T47D (cell line): ENCODE data around the gene RAB9A.
"Not testable (repeated sequence)": the region's sequence is repeated elsewhere in the genome, so short reads cannot be mapped to it uniquely, and the experiment has no call there.

Source experiments
- DNase-seq, 2 experiments: peaks; one replicate each; pipeline versions ENCODE4 v3.0.0 to v3.0.0-alpha.2; 2011 to 2012; ENCODE audit warnings: low read depth in 1 of 2, low spot score in 1 of 2
- JUND ChIP-seq: IDR thresholded peaks from 2 replicates; pipeline ENCODE4 v1.6.1; 2012; ENCODE audit warnings: low read depth
- in situ Hi-C: cut with HindIII; loops from 2 replicates; pipeline ENCODE4 v1.10.0; 2016; ENCODE audit warnings: low sequenced_read_pairs, low pct_unique_long_range_greater_than_20kb

The RAB9A gene

GRCh38 chrX:13721819-13722519 is 33.0 kb downstream of the RAB9A start:
- peak in 1 of 2 experiments; percentile 21 for DNase-seq
- no peak for TF ChIP-seq JUND
- in situ Hi-C loops, result no loop called here

- peak in 1 of 2 experiments; percentile 16 for DNase-seq
- in situ Hi-C loops, result not testable (repeated sequence)
Observed at GRCh38 chrX:13724878-13725277, 36.0 kb downstream of the RAB9A start.

- in situ Hi-C loops, DNase-seq: not testable (repeated sequence)
Observed at GRCh38 chrX:13726583-13726982, 37.7 kb downstream of the RAB9A start.

GRCh38 chrX:13730523-13730922 is 41.6 kb downstream of the RAB9A start:
- in situ Hi-C loops, DNase-seq: not testable (repeated sequence)

GRCh38 chrX:13732246-13733067 is 43.5 kb downstream of the RAB9A start:
- no peak for TF ChIP-seq JUND
- DNase-seq, result no peak
- in situ Hi-C loops, result no loop called here

GRCh38 chrX:13733506-13733905 is 44.6 kb downstream of the RAB9A start:
- no peak for TF ChIP-seq JUND
- in situ Hi-C loops, result no loop called here
- no peak for DNase-seq

- TF ChIP-seq JUND, result no peak
- peak; percentile 89 to 97 for DNase-seq
- in situ Hi-C loops, result no loop called here
Observed at GRCh38 chrX:13734278-13735172, 45.6 kb downstream of the RAB9A start, which contains the start of the genes OFD1 and TRAPPC2. TSS of gene OFD1 (plus strand) at chrX:13734748. CDS start at chrX:13735072, 324 bp downstream. TSS of gene TRAPPC2 (minus strand) at chrX:13734620. CDS start at chrX:13719963, 14,657 bp downstream.

- in situ Hi-C loops, result no loop called here
- DNase-seq, result no peak
- TF ChIP-seq JUND, result no peak
Observed at GRCh38 chrX:13741695-13742094, 52.8 kb downstream of the RAB9A start.

GRCh38 chrX:13742397-13743176 is 53.7 kb downstream of the RAB9A start:
- peak in 1 of 2 experiments; percentile 12 for DNase-seq
- in situ Hi-C loops, result no loop called here
- no peak for TF ChIP-seq JUND

GRCh38 chrX:13747836-13748235 is 58.9 kb downstream of the RAB9A start:
- peak in 1 of 2 experiments; percentile 72 for DNase-seq
- TF ChIP-seq JUND, result no peak
- in situ Hi-C loops, result no loop called here

- TF ChIP-seq JUND, result no peak
- in situ Hi-C loops, result no loop called here
- no peak for DNase-seq
Observed at GRCh38 chrX:13748486-13748885, 59.6 kb downstream of the RAB9A start.

GRCh38 chrX:13750204-13750603 is 61.3 kb downstream of the RAB9A start:
- DNase-seq, result peak; percentile 27 to 71
- no peak for TF ChIP-seq JUND
- in situ Hi-C loops, result no loop called here
